ENCODE results near the gene PITPNM2.

The PITPNM2 gene

DNA sequence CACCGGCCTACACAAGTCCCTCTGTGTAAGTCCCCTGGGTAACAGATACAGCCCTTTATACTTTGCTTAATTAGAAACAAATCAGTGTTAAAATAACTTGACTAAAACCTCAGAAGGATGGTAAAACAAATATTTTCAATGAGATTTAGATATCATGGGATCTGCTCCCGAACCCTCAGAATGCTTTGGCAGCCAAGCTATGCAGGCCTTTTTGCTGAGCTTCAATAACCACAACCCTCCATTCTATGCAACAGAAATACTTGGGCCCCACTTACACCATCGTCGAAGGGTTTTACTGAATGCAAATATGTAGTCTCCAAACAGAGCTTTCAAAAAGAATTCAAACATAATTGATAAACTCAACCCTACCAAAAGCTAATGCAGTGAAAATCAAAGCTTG is 29.3 kb upstream of the PITPNM2 start:
- Histone ChIP-seq H2AFZ (ENCODE audit: low read length) (no peak overlapping the region), H2BK15ac (ENCODE audit: low read length) (no peak overlapping the region), H3K9me3 (replicated peaks in 1 of 2; ENCODE audit: control insufficient read depth in 2 of 2, insufficient read depth in 1 of 2, low read depth in 1 of 2, low read length in 2 of 2) (no peaks in the 10 kb centered on the region), H3K14ac (ENCODE audit: low read length) (no peak overlapping the region), H3K27me3 (ENCODE audit: control insufficient read depth in 3 of 3, insufficient read depth in 3 of 3, low read depth in 1 of 3, low read length in 3 of 3) (no peaks in the 10 kb centered on the region), H2BK120ac (ENCODE audit: low read depth, low read length) (no peak overlapping the region), H2BK12ac (ENCODE audit: low read length) (no peak overlapping the region), H4K8ac (ENCODE audit: low read depth, low read length) (no peak overlapping the region), H3K79me1 (ENCODE audit: low read depth, low read length) (no peaks in the 10 kb centered on the region), H2BK5ac (ENCODE audit: low read length) (no peak overlapping the region), H3K27ac (replicated peaks; ENCODE audit: low read length) (no peak overlapping the region), H3K4me3 (ENCODE audit: low read length in 2 of 2) (no peak overlapping the region), H3K9ac (ENCODE audit: low read depth, low read length, poor library complexity) (no peak overlapping the region), H3K4me2 (ENCODE audit: insufficient read depth, low read length, poor library complexity, severe bottlenecking) (no peak overlapping the region), H3K4me1 (ENCODE audit: control insufficient read depth in 2 of 2, insufficient read depth in 1 of 2, low read depth in 1 of 2, low read length in 2 of 2) (no peaks in the 10 kb centered on the region), H3K36me3 (replicated peaks in 1 of 2; ENCODE audit: control insufficient read depth in 2 of 2, insufficient read depth in 2 of 2, low read length in 2 of 2) (peaks cover 16 to 92% of the 10 kb centered on the region in 2 donors), H4K91ac (ENCODE audit: low read depth, low read length, poor library complexity) (no peak overlapping the region), H3K18ac (ENCODE audit: low read length) (no peak overlapping the region), H3K23ac (ENCODE audit: low read depth, low read length, poor library complexity) (no peak overlapping the region), H2AK5ac (ENCODE audit: low read depth, low read length) (no peak overlapping the region), H3K4ac (ENCODE audit: low read length) (no peak overlapping the region)
- DNase-seq (ENCODE audit: low spot score), result no peak
- WGBS, 2 donors (ENCODE audit: extremely low coverage in 2 of 2, insufficient read length in 2 of 2, insufficient replicate concordance in 1 of 2), result no CpG with 5 or more reads among the region's 4 CpGs

DNA sequence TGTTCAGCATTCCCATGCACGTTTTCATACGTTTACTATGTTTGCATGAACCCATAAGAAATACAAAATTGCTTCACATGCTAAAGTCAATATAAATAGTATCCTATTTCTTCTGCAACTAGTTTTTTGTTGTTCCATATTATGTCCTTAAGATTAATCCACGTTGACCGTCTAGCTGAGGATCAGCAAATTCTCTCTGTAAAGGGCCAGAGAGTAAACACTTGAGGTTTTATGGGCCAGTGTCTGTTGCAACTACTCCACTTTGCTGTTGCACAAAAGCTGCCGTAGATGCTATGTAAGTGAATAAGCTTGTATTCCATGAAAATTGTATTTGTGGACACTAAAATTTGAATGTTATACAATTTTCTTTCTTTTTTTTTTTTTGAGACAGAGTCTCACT is 21.1 kb upstream of the PITPNM2 start:
- Histone ChIP-seq H3K27ac (replicated peaks; ENCODE audit: low read length) (no peak overlapping the region), H4K91ac (ENCODE audit: low read depth, low read length, poor library complexity) (no peak overlapping the region), H4K8ac (ENCODE audit: low read depth, low read length) (no peak overlapping the region), H3K4me3 (ENCODE audit: low read length in 2 of 2) (no peak overlapping the region), H3K27me3 (ENCODE audit: control insufficient read depth in 3 of 3, insufficient read depth in 3 of 3, low read depth in 1 of 3, low read length in 3 of 3) (no peaks in the 10 kb centered on the region), H2BK120ac (ENCODE audit: low read depth, low read length) (no peak overlapping the region), H3K18ac (ENCODE audit: low read length) (no peak overlapping the region), H2BK15ac (ENCODE audit: low read length) (no peak overlapping the region), H2BK12ac (ENCODE audit: low read length) (no peak overlapping the region), H3K9me3 (replicated peaks in 1 of 2; ENCODE audit: control insufficient read depth in 2 of 2, insufficient read depth in 1 of 2, low read depth in 1 of 2, low read length in 2 of 2) (peaks cover 0 to 1% of the 10 kb centered on the region in 2 donors), H2BK5ac (ENCODE audit: low read length) (no peak overlapping the region), H3K23ac (ENCODE audit: low read depth, low read length, poor library complexity) (no peak overlapping the region), H2AK5ac (ENCODE audit: low read depth, low read length) (no peak overlapping the region), H2AFZ (ENCODE audit: low read length) (no peak overlapping the region), H3K4me1 (ENCODE audit: control insufficient read depth in 2 of 2, insufficient read depth in 1 of 2, low read depth in 1 of 2, low read length in 2 of 2) (no peaks in the 10 kb centered on the region), H3K4me2 (ENCODE audit: insufficient read depth, low read length, poor library complexity, severe bottlenecking) (no peak overlapping the region), H3K79me1 (ENCODE audit: low read depth, low read length) (peaks cover 2% of the 10 kb centered on the region), H3K4ac (ENCODE audit: low read length) (no peak overlapping the region), H3K14ac (ENCODE audit: low read length) (no peak overlapping the region), H3K36me3 (replicated peaks in 1 of 2; ENCODE audit: control insufficient read depth in 2 of 2, insufficient read depth in 2 of 2, low read length in 2 of 2) (peaks cover 12 to 72% of the 10 kb centered on the region in 2 donors), H3K9ac (ENCODE audit: low read depth, low read length, poor library complexity) (no peak overlapping the region)
- DNase-seq (ENCODE audit: low spot score), result no peak
- no CpG with 5 or more reads among the region's 5 CpGs for WGBS, 2 donors (ENCODE audit: extremely low coverage in 2 of 2, insufficient read length in 2 of 2, insufficient replicate concordance in 1 of 2)

DNA sequence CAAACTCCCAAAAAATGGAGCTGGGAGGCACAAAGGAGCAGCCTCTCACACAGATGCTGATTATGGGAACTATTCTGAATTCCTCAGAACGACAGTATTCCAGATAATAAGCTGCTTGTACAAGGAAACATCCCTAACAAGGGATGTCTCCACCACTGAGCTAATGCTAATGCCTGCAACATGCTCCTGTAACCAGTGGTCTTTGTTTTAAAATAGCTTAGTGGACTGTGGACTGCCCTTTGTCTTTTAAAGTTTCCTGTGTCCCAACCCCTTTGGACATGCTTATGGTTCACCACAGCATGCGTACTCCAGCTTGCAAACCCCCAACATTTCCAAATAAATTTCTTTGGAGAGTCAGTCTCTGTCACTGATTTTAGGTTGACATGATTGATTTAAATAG is 16.4 kb upstream of the PITPNM2 start:
- no peaks in the 10 kb centered on the region for H3K9me3 ChIP-seq (replicated peaks in 1 of 2; ENCODE audit: control insufficient read depth in 2 of 2, insufficient read depth in 1 of 2, low read depth in 1 of 2, low read length in 2 of 2)
- H2BK120ac ChIP-seq (ENCODE audit: low read depth, low read length), result no peak overlapping the region
- H2AK5ac ChIP-seq (ENCODE audit: low read depth, low read length), result no peak overlapping the region
- no peak overlapping the region for H2BK5ac ChIP-seq (ENCODE audit: low read length)
- no peak overlapping the region for H2BK15ac ChIP-seq (ENCODE audit: low read length)
- no peak overlapping the region for H2BK12ac ChIP-seq (ENCODE audit: low read length)
- H3K4ac ChIP-seq (ENCODE audit: low read length), result no peak overlapping the region
- H3K4me3 ChIP-seq (ENCODE audit: low read length in 2 of 2), result no peak overlapping the region
- no peak overlapping the region for H3K4me2 ChIP-seq (ENCODE audit: insufficient read depth, low read length, poor library complexity, severe bottlenecking)
- no peak overlapping the region for H3K23ac ChIP-seq (ENCODE audit: low read depth, low read length, poor library complexity)
- peaks cover 24 to 77% of the 10 kb centered on the region in 2 donors for H3K36me3 ChIP-seq (replicated peaks in 1 of 2; ENCODE audit: control insufficient read depth in 2 of 2, insufficient read depth in 2 of 2, low read length in 2 of 2)
- H3K9ac ChIP-seq (ENCODE audit: low read depth, low read length, poor library complexity), result no peak overlapping the region
- no peak overlapping the region for H4K8ac ChIP-seq (ENCODE audit: low read depth, low read length)
- peaks cover 2% of the 10 kb centered on the region for H3K79me1 ChIP-seq (ENCODE audit: low read depth, low read length)
- WGBS, 2 donors (ENCODE audit: extremely low coverage in 2 of 2, insufficient read length in 2 of 2, insufficient replicate concordance in 1 of 2), result no CpG with 5 or more reads among the region's 2 CpGs
- no peaks in the 10 kb centered on the region for H3K27me3 ChIP-seq (ENCODE audit: control insufficient read depth in 3 of 3, insufficient read depth in 3 of 3, low read depth in 1 of 3, low read length in 3 of 3)
- H3K18ac ChIP-seq (ENCODE audit: low read length), result no peak overlapping the region
- no peak overlapping the region for H3K14ac ChIP-seq (ENCODE audit: low read length)
- no peak for DNase-seq (ENCODE audit: low spot score)
- H4K91ac ChIP-seq (ENCODE audit: low read depth, low read length, poor library complexity), result no peak overlapping the region
- H3K4me1 ChIP-seq (ENCODE audit: control insufficient read depth in 2 of 2, insufficient read depth in 1 of 2, low read depth in 1 of 2, low read length in 2 of 2), result no peaks in the 10 kb centered on the region
- H2AFZ ChIP-seq (ENCODE audit: low read length), result no peak overlapping the region
- H3K27ac ChIP-seq (replicated peaks; ENCODE audit: low read length), result no peak overlapping the region

DNA sequence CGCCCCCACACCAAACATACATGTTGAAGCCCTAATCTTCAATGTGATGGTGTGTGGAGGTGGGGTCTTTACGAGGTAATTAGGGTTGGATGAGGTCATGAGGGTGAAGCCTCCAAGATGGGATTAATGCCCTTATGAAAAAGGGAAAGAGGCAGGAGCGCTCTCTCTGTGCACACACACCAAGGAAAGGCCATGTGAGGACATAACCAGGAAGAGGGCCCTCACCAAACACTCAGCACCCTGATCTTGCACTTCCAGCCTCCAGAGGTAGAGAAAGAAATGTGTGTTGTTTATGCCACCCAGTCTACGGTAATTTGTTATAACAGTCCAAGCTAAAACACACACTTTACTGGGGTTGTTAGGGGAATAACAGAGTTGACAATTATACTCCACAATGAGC is 14.6 kb upstream of the PITPNM2 start:
- H4K91ac ChIP-seq (ENCODE audit: low read depth, low read length, poor library complexity), result no peak overlapping the region
- peaks cover 23 to 78% of the 10 kb centered on the region in 2 donors for H3K36me3 ChIP-seq (replicated peaks in 1 of 2; ENCODE audit: control insufficient read depth in 2 of 2, insufficient read depth in 2 of 2, low read length in 2 of 2)
- no peak overlapping the region for H3K4me3 ChIP-seq (ENCODE audit: low read length in 2 of 2)
- no peak overlapping the region for H3K27ac ChIP-seq (replicated peaks; ENCODE audit: low read length)
- H3K18ac ChIP-seq (ENCODE audit: low read length), result no peak overlapping the region
- H3K9ac ChIP-seq (ENCODE audit: low read depth, low read length, poor library complexity), result no peak overlapping the region
- H2AK5ac ChIP-seq (ENCODE audit: low read depth, low read length), result no peak overlapping the region
- no peak overlapping the region for H2BK15ac ChIP-seq (ENCODE audit: low read length)
- H4K8ac ChIP-seq (ENCODE audit: low read depth, low read length), result no peak overlapping the region
- H3K14ac ChIP-seq (ENCODE audit: low read length), result no peak overlapping the region
- no peak overlapping the region for H2BK12ac ChIP-seq (ENCODE audit: low read length)
- H3K79me1 ChIP-seq (ENCODE audit: low read depth, low read length), result no peaks in the 10 kb centered on the region
- no peak overlapping the region for H3K4me2 ChIP-seq (ENCODE audit: insufficient read depth, low read length, poor library complexity, severe bottlenecking)
- H2BK5ac ChIP-seq (ENCODE audit: low read length), result no peak overlapping the region
- WGBS, 2 donors (ENCODE audit: extremely low coverage in 2 of 2, insufficient read length in 2 of 2, insufficient replicate concordance in 1 of 2), result no CpG with 5 or more reads among the region's 4 CpGs
- no peak overlapping the region for H2BK120ac ChIP-seq (ENCODE audit: low read depth, low read length)
- no peak overlapping the region for H3K23ac ChIP-seq (ENCODE audit: low read depth, low read length, poor library complexity)
- no peaks in the 10 kb centered on the region for H3K4me1 ChIP-seq (ENCODE audit: control insufficient read depth in 2 of 2, insufficient read depth in 1 of 2, low read depth in 1 of 2, low read length in 2 of 2)
- no peak for DNase-seq (ENCODE audit: low spot score)
- no peak overlapping the region for H3K4ac ChIP-seq (ENCODE audit: low read length)
- no peak overlapping the region for H2AFZ ChIP-seq (ENCODE audit: low read length)
- H3K27me3 ChIP-seq (ENCODE audit: control insufficient read depth in 3 of 3, insufficient read depth in 3 of 3, low read depth in 1 of 3, low read length in 3 of 3), result no peaks in the 10 kb centered on the region
- H3K9me3 ChIP-seq (replicated peaks in 1 of 2; ENCODE audit: control insufficient read depth in 2 of 2, insufficient read depth in 1 of 2, low read depth in 1 of 2, low read length in 2 of 2), result no peaks in the 10 kb centered on the region

All from neuronal stem cell (in vitro differentiated cells).